Sigmoid colon (tissue), 7 donors: ENCODE results near the gene MESP2. TPM values are rescaled to one million over a fixed set of nuclear protein-coding genes. Genes with fewer than 3 reads are reported as not detected.

Experiments used
- DNase-seq: peaks from one replicate; pipeline ENCODE4 v3.0.0-alpha.2; 2019
- H3K27ac ChIP-seq, 4 donors: fragments of 200-600 bp; sonication (generic); one replicate each; pipeline ENCODE4 v1.5.1; 2016 to 2019; ENCODE audit warnings: mild to moderate bottlenecking in 1 of 4
- H3K27me3 ChIP-seq, 3 donors: fragments of 200-600 bp; sonication (generic); one replicate each; pipeline ENCODE4 v1.5.1; 2019; ENCODE audit warnings: mild to moderate bottlenecking in 1 of 3
- H3K36me3 ChIP-seq, 4 donors: fragments of 200-600 bp; sonication (generic); one replicate each; pipeline ENCODE4 v1.5.1; 2016 to 2019
- H3K4me1 ChIP-seq, 4 donors: fragments of 200-600 bp; sonication (generic); one replicate each; pipeline ENCODE4 v1.5.1; 2017 to 2019
- H3K4me3 ChIP-seq, 4 donors: fragments of 200-600 bp; sonication (generic); one replicate each; pipeline ENCODE4 v1.5.1; 2017 to 2019; ENCODE audit warnings: mild to moderate bottlenecking in 2 of 4, moderate library complexity in 1 of 4
- H3K9me3 ChIP-seq, 4 donors: fragments of 200-600 bp in 3 of 4; sonication (generic) in 3 of 4; one replicate each; pipeline versions ENCODE4 v1.5.1 to v1.6.1; 2013 to 2019
- CTCF ChIP-seq, 4 experiments: fragments of 450-650 bp in 3 of 4; fragments of 200-600 bp in 1 of 4; IDR thresholded peaks; one replicate each; pipeline ENCODE4 v1.5.1; 2016 to 2019; ENCODE audit warnings: antibody characterized with exemption in 4 of 4, mild to moderate bottlenecking in 3 of 4, moderate library complexity in 2 of 4
- EP300 ChIP-seq, 4 donors: sonication (generic); formaldehyde crosslinking; IDR thresholded peaks; one replicate each; pipeline ENCODE4 v1.6.1; 2017; ENCODE audit warnings: antibody characterized with exemption in 4 of 4
- POLR2A ChIP-seq, 2 donors: fragments of 450-650 bp; IDR thresholded peaks; one replicate each; pipeline ENCODE4 v1.6.1; 2016; ENCODE audit warnings: antibody characterized with exemption in 2 of 2, mild to moderate bottlenecking in 2 of 2, moderate library complexity in 2 of 2
- POLR2AphosphoS5 ChIP-seq, 4 donors: sonication (generic); formaldehyde crosslinking; IDR thresholded peaks; one replicate each; pipeline ENCODE4 v1.6.1; 2017; ENCODE audit warnings: antibody characterized with exemption in 4 of 4
- WGBS, 2 donors: extraction: QIAGEN DNeasy Blood & Tissue Kit; methylation state at CpG; one replicate each; pipeline ENCODE4 v1.1.7; 2013; 5-methylcytosine and 5-hydroxymethylcytosine counted together
- intact Hi-C: fragments of 100-400 bp; cut with DNase I; formaldehyde crosslinking; loops from one replicate; pipeline ENCODE4 v1.15.1; 2023
- polyA plus RNA-seq, 3 donors: library from polyadenylated mRNA; stranded (reverse); fragments of 200-250 nt; gene quantifications; one replicate each; pipeline ENCODE4 v1.2.3, GENCODE V29; 2013
- total RNA-seq, 4 donors: library from RNA; depleted of rRNA; stranded (reverse); fragments of >200 nt; gene quantifications; one replicate each; pipeline ENCODE4 v1.1.0, GENCODE V29; 2016
- donor health status: healthy with polysubstance abuse.
- donor health status: Bipolar disorder and iron deficiency.
- donor health status: healthy.

MESP2 gene
- total and polyA plus RNA-seq, 7 donors = 1.3 to 1.8 TPM; not detected in 5

DNA sequence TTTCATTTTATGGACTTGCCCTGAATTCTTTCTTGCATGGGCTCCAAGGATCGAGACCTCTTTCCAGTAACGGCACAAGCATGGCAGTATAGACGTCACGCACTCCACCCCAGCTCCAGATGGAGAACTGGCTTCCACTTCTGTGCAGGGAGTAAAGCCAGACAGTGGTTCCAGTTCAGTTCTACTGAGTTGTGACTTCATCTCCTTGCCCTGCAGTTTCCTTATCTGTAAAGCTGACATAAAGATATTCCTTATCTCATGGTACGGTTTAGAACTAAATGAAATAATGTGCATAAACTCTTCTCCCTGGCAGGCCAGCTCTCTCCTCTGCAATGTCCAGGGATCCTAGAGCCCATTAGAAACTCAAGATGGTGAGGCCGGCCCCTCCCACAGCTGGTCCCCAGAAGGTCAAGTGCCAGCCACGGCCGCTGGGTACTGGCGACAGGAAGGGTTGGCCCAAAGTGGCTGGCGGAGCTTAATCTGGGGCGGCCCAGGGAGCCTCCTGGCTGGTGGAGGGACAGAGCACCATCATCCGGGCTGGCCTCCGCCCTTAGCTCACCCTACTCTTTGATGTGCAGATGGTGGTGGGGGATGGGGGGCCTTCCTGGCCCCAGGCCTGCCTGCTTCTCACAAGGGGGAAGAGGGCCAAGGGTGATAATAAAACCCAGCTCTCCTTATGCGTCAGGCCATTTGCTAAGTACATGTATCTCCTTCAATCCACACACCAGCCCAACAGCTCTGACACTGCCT is 7.2 kb downstream of the MESP2 start:
- Histone ChIP-seq H3K4me1 (no peaks in the 10 kb centered on the region), H3K27ac (no peak overlapping the region), H3K36me3 (no peaks in the 10 kb centered on the region), H3K9me3 (peaks cover 0 to 4% (median 1%) of the 10 kb centered on the region in 4 donors), H3K4me3 (no peak overlapping the region), H3K27me3 (no peaks in the 10 kb centered on the region)
- WGBS, 2 donors = 72 to 81% methylated on average over 14 of the region's 14 CpGs
- no peak for TF ChIP-seq POLR2A (IDR thresholded peaks at IDR 0.05)
- no peak for TF ChIP-seq POLR2AphosphoS5 (IDR thresholded peaks at IDR 0.05)
- TF ChIP-seq CTCF (IDR thresholded peaks at IDR 0.05) = no peak
- TF ChIP-seq EP300 (IDR thresholded peaks at IDR 0.05) = no peak
- intact Hi-C loops = no loop called here
- DNase-seq = no peak

- no peak overlapping the region for H3K4me3 ChIP-seq
- H3K27me3 ChIP-seq = no peaks in the 10 kb centered on the region
- intact Hi-C loops = no loop called here
- no peak overlapping the region for H3K27ac ChIP-seq
- peaks cover 0 to 4% (median 1%) of the 10 kb centered on the region in 4 donors for H3K9me3 ChIP-seq
- H3K36me3 ChIP-seq = no peaks in the 10 kb centered on the region
- TF ChIP-seq EP300 (IDR thresholded peaks at IDR 0.05) (no peak), POLR2A (IDR thresholded peaks at IDR 0.05) (no peak), CTCF (IDR thresholded peaks at IDR 0.05) (no peak), POLR2AphosphoS5 (IDR thresholded peaks at IDR 0.05) (no peak)
- DNase-seq = no peak
- 53 to 81% methylated on average over 15 of the region's 15 CpGs for WGBS, 2 donors
- no peaks in the 10 kb centered on the region for H3K4me1 ChIP-seq
Measured at GRCh38 chr15:89783861-89784685, 7.9 kb downstream of the MESP2 start.

DNA sequence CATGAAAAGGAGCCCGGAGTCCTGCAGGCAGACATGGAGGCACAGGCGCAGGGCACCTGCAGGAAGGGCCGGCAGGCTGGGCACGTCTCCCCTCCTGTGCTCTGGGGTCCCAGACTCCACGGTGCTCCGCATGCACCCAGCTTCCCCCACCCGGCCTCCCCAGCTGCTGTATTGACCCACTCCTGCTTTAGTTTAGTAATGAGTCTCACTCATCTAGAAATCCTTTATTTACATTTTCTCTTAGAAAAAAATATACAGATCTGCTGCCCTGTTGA is 8.5 kb downstream of the MESP2 start:
- no peak for DNase-seq
- Histone ChIP-seq H3K4me3 (no peak overlapping the region), H3K27me3 (no peaks in the 10 kb centered on the region), H3K9me3 (peaks cover 0 to 4% (median 1%) of the 10 kb centered on the region in 4 donors), H3K36me3 (no peaks in the 10 kb centered on the region), H3K27ac (peak overlapping the region in 1 of 4 donors; percentile 2), H3K4me1 (no peaks in the 10 kb centered on the region)
- intact Hi-C loops = no loop called here
- TF ChIP-seq EP300 (IDR thresholded peaks at IDR 0.05) = no peak
- no peak for TF ChIP-seq POLR2A (IDR thresholded peaks at IDR 0.05)
- 51 to 80% methylated on average over 7 of the region's 7 CpGs for WGBS, 2 donors

GRCh38 chr15:89785064-89785773 is 9.1 kb downstream of the MESP2 start:
- Histone ChIP-seq H3K9me3 (peaks cover 0 to 4% (median 1%) of the 10 kb centered on the region in 4 donors), H3K27ac (peak overlapping the region in 1 of 4 donors; percentile 2), H3K36me3 (no peaks in the 10 kb centered on the region), H3K27me3 (no peaks in the 10 kb centered on the region), H3K4me3 (no peak overlapping the region), H3K4me1 (no peaks in the 10 kb centered on the region)
- TF ChIP-seq POLR2A (IDR thresholded peaks at IDR 0.05) (no peak), CTCF (IDR thresholded peaks at IDR 0.05) (no peak), EP300 (IDR thresholded peaks at IDR 0.05) (no peak)
- DNase-seq = no peak
- 15 to 63% methylated on average over 13 of the region's 13 CpGs for WGBS, 2 donors
- intact Hi-C loops = no loop called here

DNA sequence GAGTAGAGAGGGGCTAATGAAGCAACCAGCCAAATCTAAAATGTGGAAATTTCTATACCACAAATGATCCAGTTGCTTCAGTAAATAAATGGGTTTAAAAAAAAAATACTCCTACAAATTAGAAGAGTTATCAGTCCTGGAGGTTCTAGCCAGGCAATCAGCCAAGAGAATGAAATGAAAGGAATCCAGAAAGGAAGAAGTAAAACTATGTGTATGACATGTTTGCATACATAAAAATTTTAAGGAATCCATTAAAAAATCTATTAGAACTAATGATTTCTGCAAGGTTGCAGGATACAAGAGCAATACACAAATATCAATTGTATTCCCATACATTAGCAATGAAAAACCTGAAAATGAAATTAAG is 9.6 kb downstream of the MESP2 start:
- DNase-seq = no peak
- intact Hi-C loops = no loop called here
- no peaks in the 10 kb centered on the region for H3K36me3 ChIP-seq
- no peak overlapping the region for H3K4me3 ChIP-seq
- no peaks in the 10 kb centered on the region for H3K4me1 ChIP-seq
- H3K27me3 ChIP-seq = no peaks in the 10 kb centered on the region
- TF ChIP-seq POLR2A (IDR thresholded peaks at IDR 0.05) (no peak), CTCF (IDR thresholded peaks at IDR 0.05) (no peak), POLR2AphosphoS5 (IDR thresholded peaks at IDR 0.05) (no peak), EP300 (IDR thresholded peaks at IDR 0.05) (no peak)
- peaks cover 0 to 4% (median 1%) of the 10 kb centered on the region in 4 donors for H3K9me3 ChIP-seq
- no peak overlapping the region for H3K27ac ChIP-seq
